Measurements from ENCODE around the gene PHF21A. TPM values are rescaled to one million over a fixed set of nuclear protein-coding genes. Genes with fewer than 3 reads are reported as not detected.

PHF21A gene
- total RNA-seq, 1 experiment from 2014 or later: 29.4 TPM

DNA sequence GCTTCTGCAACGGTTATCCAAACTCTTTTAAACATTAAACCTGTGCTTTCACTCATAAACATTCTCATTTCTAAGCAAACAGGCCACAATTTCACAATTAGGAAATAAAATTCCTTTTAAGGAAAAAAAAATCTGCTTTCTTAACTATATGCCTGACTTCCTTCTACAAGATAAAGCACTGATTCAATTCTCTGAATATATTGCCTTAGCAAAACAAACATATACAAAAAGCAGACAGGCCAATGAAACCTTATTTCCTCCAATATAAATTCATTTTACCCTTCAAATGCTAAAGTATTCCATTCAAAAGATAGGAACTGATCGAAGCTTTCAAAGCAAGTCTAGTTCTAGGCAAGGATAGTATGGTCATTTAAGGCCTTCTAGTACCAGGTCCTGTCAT, 76.7 kb downstream of the PHF21A start:
- H3K9me3 Mint-ChIP-seq: peaks cover 6% of the 10 kb centered on the region; the same call in 1 of the 2 replicates
- POLR2A ChIA-PET: no interaction called here
- H3K27ac Mint-ChIP-seq: no peak overlapping the region
- peaks cover 10% of the 10 kb centered on the region; the same call in 1 of the 2 replicates for H3K36me3 Mint-ChIP-seq
- H3K4me3 Mint-ChIP-seq: no peak overlapping the region
- TF ChIP-seq, protein P1, sequence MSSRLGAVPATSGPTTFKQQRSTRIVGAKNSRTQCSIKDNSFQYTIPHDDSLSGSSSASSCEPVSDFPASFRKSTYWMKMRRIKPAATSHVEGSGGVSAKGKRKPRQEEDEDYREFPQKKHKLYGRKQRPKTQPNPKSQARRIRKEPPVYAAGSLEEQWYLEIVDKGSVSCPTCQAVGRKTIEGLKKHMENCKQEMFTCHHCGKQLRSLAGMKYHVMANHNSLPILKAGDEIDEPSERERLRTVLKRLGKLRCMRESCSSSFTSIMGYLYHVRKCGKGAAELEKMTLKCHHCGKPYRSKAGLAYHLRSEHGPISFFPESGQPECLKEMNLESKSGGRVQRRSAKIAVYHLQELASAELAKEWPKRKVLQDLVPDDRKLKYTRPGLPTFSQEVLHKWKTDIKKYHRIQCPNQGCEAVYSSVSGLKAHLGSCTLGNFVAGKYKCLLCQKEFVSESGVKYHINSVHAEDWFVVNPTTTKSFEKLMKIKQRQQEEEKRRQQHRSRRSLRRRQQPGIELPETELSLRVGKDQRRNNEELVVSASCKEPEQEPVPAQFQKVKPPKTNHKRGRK (CRISPR knock-in tag; IDR thresholded peaks at IDR 0.05; ENCODE audit: borderline replicate concordance): no peak
- TF ChIP-seq NR3C1 (CRISPR knock-in tag; conservative IDR thresholded peaks at IDR 0.05; ENCODE audit: low read depth) (no peak), JAZF1 (CRISPR knock-in tag; IDR thresholded peaks at IDR 0.05) (no peak), TP53 (CRISPR knock-in tag; IDR thresholded peaks at IDR 0.05) (no peak), FOXP1 (CRISPR knock-in tag; IDR thresholded peaks at IDR 0.05; ENCODE audit: borderline replicate concordance) (no peak), ZNF423 (CRISPR knock-in tag; IDR thresholded peaks at IDR 0.05) (no peak), ZNF317 (CRISPR knock-in tag; IDR thresholded peaks at IDR 0.05; ENCODE audit: borderline replicate concordance, low read depth) (no peak), SOX15 (CRISPR knock-in tag; IDR thresholded peaks at IDR 0.05) (no peak), PRRX2 (CRISPR knock-in tag; IDR thresholded peaks at IDR 0.05) (no peak)
- TF ChIP-seq, protein P2, sequence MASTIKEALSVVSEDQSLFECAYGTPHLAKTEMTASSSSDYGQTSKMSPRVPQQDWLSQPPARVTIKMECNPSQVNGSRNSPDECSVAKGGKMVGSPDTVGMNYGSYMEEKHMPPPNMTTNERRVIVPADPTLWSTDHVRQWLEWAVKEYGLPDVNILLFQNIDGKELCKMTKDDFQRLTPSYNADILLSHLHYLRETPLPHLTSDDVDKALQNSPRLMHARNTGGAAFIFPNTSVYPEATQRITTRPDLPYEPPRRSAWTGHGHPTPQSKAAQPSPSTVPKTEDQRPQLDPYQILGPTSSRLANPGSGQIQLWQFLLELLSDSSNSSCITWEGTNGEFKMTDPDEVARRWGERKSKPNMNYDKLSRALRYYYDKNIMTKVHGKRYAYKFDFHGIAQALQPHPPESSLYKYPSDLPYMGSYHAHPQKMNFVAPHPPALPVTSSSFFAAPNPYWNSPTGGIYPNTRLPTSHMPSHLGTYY (CRISPR knock-in tag; IDR thresholded peaks at IDR 0.05): no peak
- TF ChIP-seq, protein P3, sequence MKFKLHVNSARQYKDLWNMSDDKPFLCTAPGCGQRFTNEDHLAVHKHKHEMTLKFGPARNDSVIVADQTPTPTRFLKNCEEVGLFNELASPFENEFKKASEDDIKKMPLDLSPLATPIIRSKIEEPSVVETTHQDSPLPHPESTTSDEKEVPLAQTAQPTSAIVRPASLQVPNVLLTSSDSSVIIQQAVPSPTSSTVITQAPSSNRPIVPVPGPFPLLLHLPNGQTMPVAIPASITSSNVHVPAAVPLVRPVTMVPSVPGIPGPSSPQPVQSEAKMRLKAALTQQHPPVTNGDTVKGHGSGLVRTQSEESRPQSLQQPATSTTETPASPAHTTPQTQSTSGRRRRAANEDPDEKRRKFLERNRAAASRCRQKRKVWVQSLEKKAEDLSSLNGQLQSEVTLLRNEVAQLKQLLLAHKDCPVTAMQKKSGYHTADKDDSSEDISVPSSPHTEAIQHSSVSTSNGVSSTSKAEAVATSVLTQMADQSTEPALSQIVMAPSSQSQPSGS (CRISPR knock-in tag; IDR thresholded peaks at IDR 0.05; ENCODE audit: borderline replicate concordance, low read depth): no peak
- TF ChIP-seq, protein P4, sequence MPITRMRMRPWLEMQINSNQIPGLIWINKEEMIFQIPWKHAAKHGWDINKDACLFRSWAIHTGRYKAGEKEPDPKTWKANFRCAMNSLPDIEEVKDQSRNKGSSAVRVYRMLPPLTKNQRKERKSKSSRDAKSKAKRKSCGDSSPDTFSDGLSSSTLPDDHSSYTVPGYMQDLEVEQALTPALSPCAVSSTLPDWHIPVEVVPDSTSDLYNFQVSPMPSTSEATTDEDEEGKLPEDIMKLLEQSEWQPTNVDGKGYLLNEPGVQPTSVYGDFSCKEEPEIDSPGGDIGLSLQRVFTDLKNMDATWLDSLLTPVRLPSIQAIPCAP (CRISPR knock-in tag; IDR thresholded peaks at IDR 0.05): no peak
- TF ChIP-seq, protein P5, sequence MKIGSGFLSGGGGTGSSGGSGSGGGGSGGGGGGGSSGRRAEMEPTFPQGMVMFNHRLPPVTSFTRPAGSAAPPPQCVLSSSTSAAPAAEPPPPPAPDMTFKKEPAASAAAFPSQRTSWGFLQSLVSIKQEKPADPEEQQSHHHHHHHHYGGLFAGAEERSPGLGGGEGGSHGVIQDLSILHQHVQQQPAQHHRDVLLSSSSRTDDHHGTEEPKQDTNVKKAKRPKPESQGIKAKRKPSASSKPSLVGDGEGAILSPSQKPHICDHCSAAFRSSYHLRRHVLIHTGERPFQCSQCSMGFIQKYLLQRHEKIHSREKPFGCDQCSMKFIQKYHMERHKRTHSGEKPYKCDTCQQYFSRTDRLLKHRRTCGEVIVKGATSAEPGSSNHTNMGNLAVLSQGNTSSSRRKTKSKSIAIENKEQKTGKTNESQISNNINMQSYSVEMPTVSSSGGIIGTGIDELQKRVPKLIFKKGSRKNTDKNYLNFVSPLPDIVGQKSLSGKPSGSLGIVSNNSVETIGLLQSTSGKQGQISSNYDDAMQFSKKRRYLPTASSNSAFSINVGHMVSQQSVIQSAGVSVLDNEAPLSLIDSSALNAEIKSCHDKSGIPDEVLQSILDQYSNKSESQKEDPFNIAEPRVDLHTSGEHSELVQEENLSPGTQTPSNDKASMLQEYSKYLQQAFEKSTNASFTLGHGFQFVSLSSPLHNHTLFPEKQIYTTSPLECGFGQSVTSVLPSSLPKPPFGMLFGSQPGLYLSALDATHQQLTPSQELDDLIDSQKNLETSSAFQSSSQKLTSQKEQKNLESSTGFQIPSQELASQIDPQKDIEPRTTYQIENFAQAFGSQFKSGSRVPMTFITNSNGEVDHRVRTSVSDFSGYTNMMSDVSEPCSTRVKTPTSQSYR (CRISPR knock-in tag; IDR thresholded peaks at IDR 0.05): no peak
- CTCF ChIA-PET: interaction anchor here (1.4 kb wide), 1 partner anchor 80 kb away, joined by 3 read pairs; no protein-coding TSS in a partner anchor
- no peaks in the 10 kb centered on the region for H3K27me3 Mint-ChIP-seq (ENCODE audit: low read depth)
- ATAC-seq: no peak
- no peak for DNase-seq (ENCODE audit: low spot score)
- peaks cover 28% of the 10 kb centered on the region for H3K4me1 Mint-ChIP-seq

DNA sequence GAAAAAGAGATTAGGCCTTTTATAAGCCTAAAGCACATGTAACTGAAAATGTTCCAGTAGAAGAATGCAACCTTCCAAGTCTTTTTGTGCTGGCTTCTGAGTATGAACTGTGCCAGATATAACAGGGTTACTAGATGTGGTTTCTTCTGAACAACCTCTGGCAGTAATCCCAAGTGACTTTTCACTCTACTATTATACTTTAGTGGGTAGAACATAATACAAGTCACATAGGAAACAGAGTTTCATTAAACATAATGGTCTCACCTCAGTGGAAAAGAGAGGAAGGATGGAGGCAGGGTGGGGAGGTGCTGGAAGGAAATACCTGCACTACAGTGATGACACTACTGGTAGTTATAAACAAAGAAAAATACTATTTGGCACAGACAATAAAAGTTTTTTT, 81.3 kb downstream of the PHF21A start:
- POLR2A ChIA-PET: no interaction called here
- no peaks in the 10 kb centered on the region for H3K36me3 Mint-ChIP-seq
- H3K27ac Mint-ChIP-seq: no peak overlapping the region
- CTCF ChIA-PET: interaction anchor here (2.3 kb wide), 1 partner anchor 34 kb away, joined by 5 read pairs; no protein-coding TSS in a partner anchor
- H3K4me3 Mint-ChIP-seq: no peak overlapping the region
- no peaks in the 10 kb centered on the region for H3K9me3 Mint-ChIP-seq
- no peaks in the 10 kb centered on the region for H3K4me1 Mint-ChIP-seq
- TF ChIP-seq, protein P6, sequence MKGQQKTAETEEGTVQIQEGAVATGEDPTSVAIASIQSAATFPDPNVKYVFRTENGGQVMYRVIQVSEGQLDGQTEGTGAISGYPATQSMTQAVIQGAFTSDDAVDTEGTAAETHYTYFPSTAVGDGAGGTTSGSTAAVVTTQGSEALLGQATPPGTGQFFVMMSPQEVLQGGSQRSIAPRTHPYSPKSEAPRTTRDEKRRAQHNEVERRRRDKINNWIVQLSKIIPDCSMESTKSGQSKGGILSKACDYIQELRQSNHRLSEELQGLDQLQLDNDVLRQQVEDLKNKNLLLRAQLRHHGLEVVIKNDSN (CRISPR knock-in tag; IDR thresholded peaks at IDR 0.05): no peak
- TF ChIP-seq, protein P7, sequence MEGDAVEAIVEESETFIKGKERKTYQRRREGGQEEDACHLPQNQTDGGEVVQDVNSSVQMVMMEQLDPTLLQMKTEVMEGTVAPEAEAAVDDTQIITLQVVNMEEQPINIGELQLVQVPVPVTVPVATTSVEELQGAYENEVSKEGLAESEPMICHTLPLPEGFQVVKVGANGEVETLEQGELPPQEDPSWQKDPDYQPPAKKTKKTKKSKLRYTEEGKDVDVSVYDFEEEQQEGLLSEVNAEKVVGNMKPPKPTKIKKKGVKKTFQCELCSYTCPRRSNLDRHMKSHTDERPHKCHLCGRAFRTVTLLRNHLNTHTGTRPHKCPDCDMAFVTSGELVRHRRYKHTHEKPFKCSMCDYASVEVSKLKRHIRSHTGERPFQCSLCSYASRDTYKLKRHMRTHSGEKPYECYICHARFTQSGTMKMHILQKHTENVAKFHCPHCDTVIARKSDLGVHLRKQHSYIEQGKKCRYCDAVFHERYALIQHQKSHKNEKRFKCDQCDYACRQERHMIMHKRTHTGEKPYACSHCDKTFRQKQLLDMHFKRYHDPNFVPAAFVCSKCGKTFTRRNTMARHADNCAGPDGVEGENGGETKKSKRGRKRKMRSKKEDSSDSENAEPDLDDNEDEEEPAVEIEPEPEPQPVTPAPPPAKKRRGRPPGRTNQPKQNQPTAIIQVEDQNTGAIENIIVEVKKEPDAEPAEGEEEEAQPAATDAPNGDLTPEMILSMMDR (IDR thresholded peaks at IDR 0.05): no peak
- TF ChIP-seq JUN (CRISPR knock-in tag; IDR thresholded peaks at IDR 0.05): no peak
- TF ChIP-seq ETV6 (CRISPR knock-in tag; IDR thresholded peaks at IDR 0.05): no peak
- TF ChIP-seq, protein P8, sequence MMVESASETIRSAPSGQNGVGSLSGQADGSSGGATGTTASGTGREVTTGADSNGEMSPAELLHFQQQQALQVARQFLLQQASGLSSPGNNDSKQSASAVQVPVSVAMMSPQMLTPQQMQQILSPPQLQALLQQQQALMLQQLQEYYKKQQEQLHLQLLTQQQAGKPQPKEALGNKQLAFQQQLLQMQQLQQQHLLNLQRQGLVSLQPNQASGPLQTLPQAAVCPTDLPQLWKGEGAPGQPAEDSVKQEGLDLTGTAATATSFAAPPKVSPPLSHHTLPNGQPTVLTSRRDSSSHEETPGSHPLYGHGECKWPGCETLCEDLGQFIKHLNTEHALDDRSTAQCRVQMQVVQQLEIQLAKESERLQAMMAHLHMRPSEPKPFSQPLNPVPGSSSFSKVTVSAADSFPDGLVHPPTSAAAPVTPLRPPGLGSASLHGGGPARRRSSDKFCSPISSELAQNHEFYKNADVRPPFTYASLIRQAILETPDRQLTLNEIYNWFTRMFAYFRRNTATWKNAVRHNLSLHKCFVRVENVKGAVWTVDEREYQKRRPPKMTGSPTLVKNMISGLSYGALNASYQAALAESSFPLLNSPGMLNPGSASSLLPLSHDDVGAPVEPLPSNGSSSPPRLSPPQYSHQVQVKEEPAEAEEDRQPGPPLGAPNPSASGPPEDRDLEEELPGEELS (CRISPR knock-in tag; IDR thresholded peaks at IDR 0.05): no peak
- TF ChIP-seq RELA (CRISPR knock-in tag; IDR thresholded peaks at IDR 0.05; ENCODE audit: borderline replicate concordance): no peak
- DNase-seq (ENCODE audit: low spot score): no peak
- no peak for ATAC-seq
- no peaks in the 10 kb centered on the region for H3K27me3 Mint-ChIP-seq (ENCODE audit: low read depth)

Data from WTC11 (cell line).